Neural crest cell (in vitro differentiated cells): ENCODE data around the gene CCDC159. TPM values are rescaled to one million over a fixed set of nuclear protein-coding genes. Genes with fewer than 3 reads are reported as not detected.

Experiments used
- DNase-seq: peaks from one replicate; pipeline ENCODE4 v3.0.0; 2021; ENCODE audit warnings: low read depth, mixed read lengths, low spot score
- H3K27ac Mint-ChIP-seq: one replicate; pipeline ENCODE4 v1.8.0; 2021; ENCODE audit warnings: mild to moderate bottlenecking, mixed read lengths; ENCODE audit not compliant: unreplicated experiment
- H3K27me3 Mint-ChIP-seq: 2 replicates; pipeline ENCODE4 v1.8.0; 2021; ENCODE audit warnings: low read depth, mild to moderate bottlenecking, mixed read lengths
- H3K36me3 Mint-ChIP-seq: 2 replicates; pipeline ENCODE4 v1.8.0; 2021; ENCODE audit warnings: low read depth, mild to moderate bottlenecking, mixed read lengths
- H3K4me1 Mint-ChIP-seq: 2 replicates; pipeline ENCODE4 v1.8.0; 2021; ENCODE audit warnings: mixed read lengths
- H3K4me3 Mint-ChIP-seq: one replicate; pipeline ENCODE4 v1.8.0; 2021; ENCODE audit warnings: mild to moderate bottlenecking, mixed read lengths
- H3K9me3 Mint-ChIP-seq: 2 replicates; pipeline ENCODE4 v1.8.0; 2021; ENCODE audit warnings: mixed read lengths
- CTCF ChIP-seq: fragments of 200-600 bp; sonication (generic); conservative IDR thresholded peaks from 2 replicates; pipeline ENCODE4 v1.5.0; 2021; ENCODE audit warnings: antibody characterized with exemption, mild to moderate bottlenecking
- total RNA-seq: library from RNA; stranded (reverse); gene quantifications from 2 replicates; pipeline ENCODE4 v1.2.1, GENCODE V29; 2021

CCDC159 gene
- total RNA-seq, 1 donor from 2014 or later: 10.3 TPM

DNA sequence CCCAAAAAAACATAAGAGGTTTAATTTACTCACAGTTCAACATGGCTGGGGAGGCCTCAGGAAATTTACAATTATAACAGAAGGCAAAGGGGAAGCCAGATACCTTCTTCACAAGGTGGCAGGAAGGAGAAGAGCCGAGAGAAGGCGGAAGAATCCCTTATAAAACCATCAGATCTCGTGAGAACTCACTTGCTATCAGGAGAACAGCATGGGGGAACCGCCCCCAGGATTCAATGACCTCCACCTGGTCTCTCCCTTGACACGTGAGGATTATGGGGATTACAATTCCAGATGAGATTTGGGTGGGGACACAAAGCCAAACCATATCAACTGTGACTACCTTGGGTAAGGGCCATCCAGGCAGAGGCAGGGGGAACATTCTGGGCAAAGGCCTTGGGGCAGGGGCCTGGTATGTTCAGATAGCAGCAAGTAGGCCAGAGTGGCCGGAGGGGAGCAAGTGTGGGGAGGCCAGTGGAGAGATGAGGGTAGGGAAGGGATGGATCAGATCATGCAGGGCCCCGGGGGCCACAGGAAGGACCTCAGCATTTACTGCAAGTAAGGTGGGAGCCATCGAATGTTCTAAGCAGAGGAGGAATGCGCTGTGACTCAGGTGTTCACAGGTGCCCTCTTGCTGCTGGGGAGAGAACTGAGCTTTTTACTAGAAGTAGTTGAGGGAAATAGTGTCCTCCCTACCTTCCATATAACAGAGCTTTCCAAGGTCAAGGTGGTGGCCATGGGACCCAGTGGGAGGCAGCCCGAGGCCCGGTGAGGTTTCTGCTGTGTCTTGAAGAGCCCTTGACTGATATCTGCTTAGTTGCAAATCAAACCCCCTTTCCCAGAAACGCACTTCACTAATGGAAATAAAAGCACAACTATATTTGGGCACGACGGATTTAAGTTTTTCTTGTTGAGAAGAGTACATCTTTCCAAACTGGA is 24.9 kb upstream of the CCDC159 start:
- no peaks in the 10 kb centered on the region for H3K9me3 Mint-ChIP-seq
- H3K4me1 Mint-ChIP-seq: no peaks in the 10 kb centered on the region
- no peak for DNase-seq
- H3K27me3 Mint-ChIP-seq: no peaks in the 10 kb centered on the region
- H3K4me3 Mint-ChIP-seq: no peak overlapping the region
- TF ChIP-seq CTCF: no peak
- no peaks in the 10 kb centered on the region for H3K36me3 Mint-ChIP-seq
- no peak overlapping the region for H3K27ac Mint-ChIP-seq

- Mint-ChIP-seq H3K36me3 (peaks cover 2% of the 10 kb centered on the region), H3K4me1 (no peaks in the 10 kb centered on the region), H3K27ac (no peak overlapping the region), H3K4me3 (no peak overlapping the region), H3K27me3 (no peaks in the 10 kb centered on the region), H3K9me3 (no peaks in the 10 kb centered on the region)
- no peak for TF ChIP-seq CTCF
- no peak for DNase-seq
Observed at GRCh38 chr19:11322269-11323024, 23.9 kb upstream of the CCDC159 start.

GRCh38 chr19:11323601-11324078 is 22.7 kb upstream of the CCDC159 start:
- no peaks in the 10 kb centered on the region for H3K27me3 Mint-ChIP-seq
- H3K4me3 Mint-ChIP-seq: no peak overlapping the region
- H3K4me1 Mint-ChIP-seq: no peaks in the 10 kb centered on the region
- H3K27ac Mint-ChIP-seq: no peak overlapping the region
- no peaks in the 10 kb centered on the region for H3K9me3 Mint-ChIP-seq
- DNase-seq: no peak
- H3K36me3 Mint-ChIP-seq: peaks cover 2% of the 10 kb centered on the region
- no peak for TF ChIP-seq CTCF

DNA sequence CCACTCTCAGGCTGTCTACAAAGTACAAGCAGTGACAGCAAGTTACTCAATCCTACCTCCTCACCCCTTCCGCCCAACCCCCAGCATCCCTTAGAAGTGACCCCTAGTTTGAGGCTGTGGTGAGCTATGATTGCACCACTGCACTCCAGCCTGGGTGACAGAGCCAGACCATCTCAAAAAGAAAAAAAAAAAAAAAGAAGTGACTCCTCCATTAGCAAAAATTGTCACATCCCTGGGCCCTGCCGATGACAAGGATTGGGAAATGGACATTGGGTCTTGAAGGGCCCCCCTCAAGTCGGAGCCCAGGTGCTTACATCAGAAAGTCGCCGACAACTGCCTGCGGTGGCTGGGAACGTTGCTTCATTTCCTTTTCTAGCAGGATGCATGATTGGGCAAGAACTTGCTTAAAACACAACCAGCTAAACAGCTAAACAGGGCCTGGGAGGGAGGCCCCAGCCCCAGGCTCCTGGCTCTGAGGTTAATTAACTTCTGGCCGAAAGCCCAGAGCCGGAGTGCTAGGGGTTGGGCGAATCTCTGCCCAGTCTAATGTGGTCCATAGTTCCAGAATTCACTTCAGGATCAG is 22.1 kb upstream of the CCDC159 start:
- H3K4me1 Mint-ChIP-seq: no peaks in the 10 kb centered on the region
- H3K27ac Mint-ChIP-seq: no peak overlapping the region
- H3K36me3 Mint-ChIP-seq: peaks cover 2% of the 10 kb centered on the region
- H3K27me3 Mint-ChIP-seq: no peaks in the 10 kb centered on the region
- H3K4me3 Mint-ChIP-seq: no peak overlapping the region
- no peak for TF ChIP-seq CTCF
- no peak for DNase-seq
- no peaks in the 10 kb centered on the region for H3K9me3 Mint-ChIP-seq

DNA sequence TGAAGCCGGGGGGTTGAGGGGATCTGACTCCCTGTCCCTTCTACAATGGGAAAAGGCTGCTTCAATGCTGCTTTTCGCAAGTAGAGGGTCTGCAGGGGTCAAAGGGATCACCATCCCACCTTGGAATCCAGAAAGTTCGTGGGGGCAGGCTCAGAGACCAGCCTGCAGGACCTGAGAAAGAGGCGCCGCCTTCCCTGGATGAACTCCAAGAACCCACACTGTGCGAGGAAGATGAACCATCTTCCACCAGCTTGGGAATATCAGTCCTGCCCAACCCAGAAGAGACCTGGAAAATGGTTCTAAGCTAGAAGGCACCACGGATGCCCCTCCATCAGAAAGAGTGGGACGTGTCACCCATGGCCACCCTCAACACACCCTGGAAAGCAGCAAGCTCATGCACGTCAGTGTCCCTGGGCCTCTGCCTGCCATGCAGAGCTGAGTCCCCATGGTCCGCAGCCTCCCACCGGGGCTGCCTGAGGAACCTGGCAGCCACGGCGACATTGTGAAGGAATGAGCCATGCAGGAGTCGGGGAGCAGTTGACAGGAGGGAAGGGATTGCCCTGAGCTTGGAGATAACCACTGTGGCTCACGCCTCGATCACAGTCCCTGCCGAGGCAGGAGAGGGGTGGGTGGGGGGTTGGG is 21.4 kb upstream of the CCDC159 start:
- Mint-ChIP-seq H3K27me3 (no peaks in the 10 kb centered on the region), H3K9me3 (no peaks in the 10 kb centered on the region), H3K36me3 (peaks cover 2% of the 10 kb centered on the region), H3K4me3 (no peak overlapping the region), H3K27ac (peak overlapping the region; percentile 12), H3K4me1 (peaks cover under 1% of the 10 kb centered on the region)
- TF ChIP-seq CTCF: no peak
- DNase-seq: no peak
